ENCODE results near the gene ARID1B. TPM values are rescaled to one million over a fixed set of nuclear protein-coding genes. Genes with fewer than 3 reads are reported as not detected.

Gene ARID1B
- total RNA-seq, 2 donors from 2014 or later = 43.9 to 44.6 TPM

DNA sequence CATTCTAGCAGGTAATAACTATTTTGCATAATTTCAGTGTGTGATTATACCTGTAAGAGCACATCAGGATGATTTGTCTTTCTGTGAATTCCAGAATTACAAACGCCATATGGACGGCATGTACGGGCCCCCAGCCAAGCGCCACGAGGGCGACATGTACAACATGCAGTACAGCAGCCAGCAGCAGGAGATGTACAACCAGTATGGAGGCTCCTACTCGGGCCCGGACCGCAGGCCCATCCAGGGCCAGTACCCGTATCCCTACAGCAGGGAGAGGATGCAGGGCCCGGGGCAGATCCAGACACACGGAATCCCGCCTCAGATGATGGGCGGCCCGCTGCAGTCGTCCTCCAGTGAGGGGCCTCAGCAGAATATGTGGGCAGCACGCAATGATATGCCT, 423.4 kb downstream of the ARID1B start:
- H3K4me1 ChIP-seq = peaks cover 0 to 11% of the 10 kb centered on the region in 2 donors
- H3K9me3 ChIP-seq = no peaks in the 10 kb centered on the region
- no peak for DNase-seq (ENCODE audit: low spot score)
- TF ChIP-seq, protein P1, sequence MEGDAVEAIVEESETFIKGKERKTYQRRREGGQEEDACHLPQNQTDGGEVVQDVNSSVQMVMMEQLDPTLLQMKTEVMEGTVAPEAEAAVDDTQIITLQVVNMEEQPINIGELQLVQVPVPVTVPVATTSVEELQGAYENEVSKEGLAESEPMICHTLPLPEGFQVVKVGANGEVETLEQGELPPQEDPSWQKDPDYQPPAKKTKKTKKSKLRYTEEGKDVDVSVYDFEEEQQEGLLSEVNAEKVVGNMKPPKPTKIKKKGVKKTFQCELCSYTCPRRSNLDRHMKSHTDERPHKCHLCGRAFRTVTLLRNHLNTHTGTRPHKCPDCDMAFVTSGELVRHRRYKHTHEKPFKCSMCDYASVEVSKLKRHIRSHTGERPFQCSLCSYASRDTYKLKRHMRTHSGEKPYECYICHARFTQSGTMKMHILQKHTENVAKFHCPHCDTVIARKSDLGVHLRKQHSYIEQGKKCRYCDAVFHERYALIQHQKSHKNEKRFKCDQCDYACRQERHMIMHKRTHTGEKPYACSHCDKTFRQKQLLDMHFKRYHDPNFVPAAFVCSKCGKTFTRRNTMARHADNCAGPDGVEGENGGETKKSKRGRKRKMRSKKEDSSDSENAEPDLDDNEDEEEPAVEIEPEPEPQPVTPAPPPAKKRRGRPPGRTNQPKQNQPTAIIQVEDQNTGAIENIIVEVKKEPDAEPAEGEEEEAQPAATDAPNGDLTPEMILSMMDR (IDR thresholded peaks at IDR 0.05) = no peak
- no peak overlapping the region for H3K27ac ChIP-seq
- H3K4me3 ChIP-seq = no peak overlapping the region
- peaks cover 62% of the 10 kb centered on the region for H3K36me3 ChIP-seq
- no peaks in the 10 kb centered on the region for H3K27me3 ChIP-seq

GRCh38 chr6:157201083-157201482, 423.9 kb downstream of the ARID1B start:
- H3K27me3 ChIP-seq = no peaks in the 10 kb centered on the region
- H3K4me3 ChIP-seq = no peak overlapping the region
- H3K36me3 ChIP-seq = peaks cover 65% of the 10 kb centered on the region
- no peak for DNase-seq (ENCODE audit: low spot score)
- H3K9me3 ChIP-seq = no peaks in the 10 kb centered on the region
- TF ChIP-seq, protein P1 (IDR thresholded peaks at IDR 0.05) = no peak
- peaks cover 0 to 11% of the 10 kb centered on the region in 2 donors for H3K4me1 ChIP-seq
- H3K27ac ChIP-seq = no peak overlapping the region

GRCh38 chr6:157203312-157203744, 426.1 kb downstream of the ARID1B start:
- Histone ChIP-seq H3K4me1 (peaks cover 0 to 8% of the 10 kb centered on the region in 2 donors), H3K9me3 (no peaks in the 10 kb centered on the region), H3K27me3 (no peaks in the 10 kb centered on the region), H3K4me3 (no peak overlapping the region), H3K27ac (no peak overlapping the region), H3K36me3 (peaks cover 66% of the 10 kb centered on the region)
- DNase-seq (ENCODE audit: low spot score) = no peak
- TF ChIP-seq, protein P1 (IDR thresholded peaks at IDR 0.05) = no peak

DNA sequence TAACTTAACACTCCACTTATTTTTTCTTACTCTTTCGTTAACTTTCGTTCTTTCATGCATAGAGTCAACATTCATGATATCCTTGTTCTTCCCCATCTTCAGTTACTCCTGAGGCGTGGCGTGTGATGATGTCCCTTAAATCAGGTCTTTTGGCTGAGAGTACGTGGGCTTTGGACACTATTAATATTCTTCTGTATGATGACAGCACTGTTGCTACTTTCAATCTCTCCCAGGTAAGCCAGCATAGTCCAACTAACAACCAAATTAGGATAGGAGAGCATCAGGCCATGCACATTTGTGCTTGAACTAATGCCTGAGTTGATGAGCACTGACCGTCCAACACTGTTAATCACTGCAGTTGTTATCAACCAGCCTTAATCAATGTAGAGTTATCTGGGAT, 426.6 kb downstream of the ARID1B start:
- Histone ChIP-seq H3K4me1 (peaks cover 0 to 4% of the 10 kb centered on the region in 2 donors), H3K9me3 (no peaks in the 10 kb centered on the region), H3K4me3 (no peak overlapping the region), H3K36me3 (peaks cover 66% of the 10 kb centered on the region), H3K27ac (no peak overlapping the region), H3K27me3 (no peaks in the 10 kb centered on the region)
- TF ChIP-seq, protein P1 (IDR thresholded peaks at IDR 0.05) = no peak
- DNase-seq (ENCODE audit: low spot score) = no peak

DNA sequence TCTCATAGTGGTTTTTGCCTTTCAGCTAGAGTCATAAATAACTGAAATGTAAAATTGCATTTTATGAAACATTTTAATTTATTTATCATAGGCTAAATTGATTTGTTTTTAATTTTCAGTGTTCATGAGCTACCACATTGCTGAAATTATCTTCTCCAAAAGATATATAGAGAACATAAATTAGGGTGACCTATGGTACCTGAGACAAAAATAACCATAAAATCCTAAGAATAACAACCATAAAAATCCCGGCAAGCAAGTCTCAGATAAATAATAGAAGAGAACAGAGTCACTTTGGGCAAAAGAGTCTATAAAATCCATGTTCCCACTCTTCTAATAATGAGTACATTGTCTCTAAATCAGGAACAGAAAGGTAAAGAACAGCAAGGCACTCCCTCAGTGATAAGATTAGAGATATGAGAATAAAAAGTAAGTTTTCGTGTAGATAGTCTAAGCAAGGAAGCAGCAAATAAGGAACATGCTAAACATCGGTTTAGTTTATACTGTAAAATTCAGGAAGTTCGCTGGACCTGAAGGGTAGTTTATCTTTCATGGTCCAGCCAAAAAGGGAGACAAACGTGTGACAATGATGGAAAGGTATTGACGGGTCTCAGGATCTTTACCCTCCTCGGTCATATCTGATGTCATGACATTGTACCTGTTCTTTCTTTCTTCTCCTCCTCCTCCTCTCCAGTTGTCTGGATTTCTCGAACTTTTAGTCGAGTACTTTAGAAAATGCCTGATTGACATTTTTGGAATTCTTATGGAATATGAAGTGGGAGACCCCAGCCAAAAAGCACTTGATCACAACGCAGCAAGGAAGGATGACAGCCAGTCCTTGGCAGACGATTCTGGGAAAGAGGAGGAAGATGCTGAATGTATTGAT, 428.5 kb downstream of the ARID1B start:
- Histone ChIP-seq H3K27ac (no peak overlapping the region), H3K36me3 (peaks cover 58% of the 10 kb centered on the region), H3K4me1 (no peaks in the 10 kb centered on the region), H3K9me3 (no peaks in the 10 kb centered on the region), H3K4me3 (no peak overlapping the region), H3K27me3 (no peaks in the 10 kb centered on the region)
- no peak for DNase-seq (ENCODE audit: low spot score)
- TF ChIP-seq, protein P1 (IDR thresholded peaks at IDR 0.05) = no peak
